ENCODE data around the gene CACNA1C. TPM values are rescaled to one million over a fixed set of nuclear protein-coding genes. Genes with fewer than 3 reads are reported as not detected.

CACNA1C gene
- total RNA-seq, 4 donors from 2014 or later, result 0.38 to 2.4 (median 1.4) TPM

DNA sequence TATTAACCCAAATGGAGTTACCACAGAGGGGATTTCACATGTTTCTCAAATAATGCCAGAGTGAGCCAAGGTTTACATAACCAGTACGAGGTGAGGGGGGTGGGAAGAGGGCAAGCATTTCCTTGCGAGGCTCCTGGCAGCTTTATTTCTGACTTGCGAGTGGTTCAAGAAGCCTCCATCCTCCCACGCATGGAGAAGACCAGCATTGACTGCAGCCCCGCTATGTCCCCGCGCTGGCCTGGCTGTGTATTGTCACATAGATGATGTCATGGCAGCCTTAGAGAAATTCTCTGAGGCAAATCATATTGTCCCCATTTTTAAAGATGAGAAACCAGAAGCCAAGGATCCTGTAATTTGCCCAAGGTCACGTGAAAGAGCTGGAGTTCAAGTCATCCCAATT is 188.2 kb downstream of the CACNA1C start:
- intact Hi-C loops (cut with DNase I; ENCODE audit: low total_unique reads), result no loop called here
- no peak for DNase-seq (ENCODE audit: low spot score in 2 of 2)
- no peak overlapping the region for H3K4me3 ChIP-seq (ENCODE audit: low read depth, poor library complexity, severe bottlenecking)
- 80 to 90% methylated on average over 8 of the region's 8 CpGs for WGBS, 2 donors
- TF ChIP-seq POLR2A (IDR thresholded peaks at IDR 0.05), result no peak
- TF ChIP-seq, protein P1, sequence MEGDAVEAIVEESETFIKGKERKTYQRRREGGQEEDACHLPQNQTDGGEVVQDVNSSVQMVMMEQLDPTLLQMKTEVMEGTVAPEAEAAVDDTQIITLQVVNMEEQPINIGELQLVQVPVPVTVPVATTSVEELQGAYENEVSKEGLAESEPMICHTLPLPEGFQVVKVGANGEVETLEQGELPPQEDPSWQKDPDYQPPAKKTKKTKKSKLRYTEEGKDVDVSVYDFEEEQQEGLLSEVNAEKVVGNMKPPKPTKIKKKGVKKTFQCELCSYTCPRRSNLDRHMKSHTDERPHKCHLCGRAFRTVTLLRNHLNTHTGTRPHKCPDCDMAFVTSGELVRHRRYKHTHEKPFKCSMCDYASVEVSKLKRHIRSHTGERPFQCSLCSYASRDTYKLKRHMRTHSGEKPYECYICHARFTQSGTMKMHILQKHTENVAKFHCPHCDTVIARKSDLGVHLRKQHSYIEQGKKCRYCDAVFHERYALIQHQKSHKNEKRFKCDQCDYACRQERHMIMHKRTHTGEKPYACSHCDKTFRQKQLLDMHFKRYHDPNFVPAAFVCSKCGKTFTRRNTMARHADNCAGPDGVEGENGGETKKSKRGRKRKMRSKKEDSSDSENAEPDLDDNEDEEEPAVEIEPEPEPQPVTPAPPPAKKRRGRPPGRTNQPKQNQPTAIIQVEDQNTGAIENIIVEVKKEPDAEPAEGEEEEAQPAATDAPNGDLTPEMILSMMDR (IDR thresholded peaks at IDR 0.05), result no peak

DNA sequence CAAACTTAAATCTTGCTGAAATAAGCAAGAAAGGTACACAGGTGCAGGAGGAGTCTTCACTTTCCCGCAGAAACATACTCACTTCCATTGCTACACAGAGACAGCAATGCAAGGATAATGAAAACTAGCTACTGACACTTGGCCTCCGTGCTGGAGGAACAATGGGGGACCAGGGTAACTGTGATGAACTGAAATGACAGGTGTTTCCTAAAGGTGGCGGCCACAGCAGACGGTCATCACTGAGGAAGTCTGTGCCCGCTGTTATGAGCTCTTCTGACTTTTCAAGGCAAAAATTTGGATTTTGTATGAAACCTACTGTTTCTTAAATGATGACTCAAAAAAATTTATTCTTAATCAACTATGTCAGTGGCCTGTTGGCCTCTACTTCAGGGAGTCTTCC is 189.4 kb downstream of the CACNA1C start:
- whole genome bisulfite sequencing, 2 donors, result 82 to 85% methylated on average over 5 of the region's 5 CpGs
- no peak for TF ChIP-seq POLR2A (IDR thresholded peaks at IDR 0.05)
- TF ChIP-seq, protein P1 (IDR thresholded peaks at IDR 0.05), result no peak

DNA sequence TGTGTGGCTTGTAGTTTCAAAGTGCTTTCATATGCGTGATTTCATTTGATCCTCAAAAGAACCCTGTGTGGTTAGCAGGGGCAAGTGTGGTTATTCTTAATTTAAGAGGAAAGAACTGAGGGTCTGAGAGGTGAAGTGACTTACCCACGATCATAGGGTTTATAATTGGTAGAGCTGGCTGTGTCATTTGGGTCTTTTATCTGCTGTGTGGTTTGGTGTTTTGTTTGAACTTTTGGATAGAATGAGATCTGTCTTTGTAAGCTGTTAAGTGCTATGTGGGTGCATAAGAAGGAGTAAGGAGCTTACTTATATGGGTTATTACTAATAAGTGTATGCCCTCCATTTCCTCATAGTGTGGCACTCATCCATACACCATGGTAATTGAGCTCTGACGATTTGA is 190.0 kb downstream of the CACNA1C start:
- no peak overlapping the region for H3K4me3 ChIP-seq (ENCODE audit: low read depth, poor library complexity, severe bottlenecking)
- intact Hi-C loops (cut with DNase I; ENCODE audit: low total_unique reads), result no loop called here
- TF ChIP-seq, protein P1 (IDR thresholded peaks at IDR 0.05), result no peak
- no peak for TF ChIP-seq POLR2A (IDR thresholded peaks at IDR 0.05)
- 86 to 92% methylated on average over 3 of the region's 3 CpGs for WGBS, 2 donors
- DNase-seq (ENCODE audit: low spot score in 2 of 2), result no peak

More for the DNA sequence above, 189.4 kb downstream of the CACNA1C start:
- H3K4me3 ChIP-seq (ENCODE audit: low read depth, poor library complexity, severe bottlenecking), result no peak overlapping the region
- intact Hi-C loops (cut with DNase I; ENCODE audit: low total_unique reads), result no loop called here
- DNase-seq (ENCODE audit: low spot score in 2 of 2), result no peak

DNA sequence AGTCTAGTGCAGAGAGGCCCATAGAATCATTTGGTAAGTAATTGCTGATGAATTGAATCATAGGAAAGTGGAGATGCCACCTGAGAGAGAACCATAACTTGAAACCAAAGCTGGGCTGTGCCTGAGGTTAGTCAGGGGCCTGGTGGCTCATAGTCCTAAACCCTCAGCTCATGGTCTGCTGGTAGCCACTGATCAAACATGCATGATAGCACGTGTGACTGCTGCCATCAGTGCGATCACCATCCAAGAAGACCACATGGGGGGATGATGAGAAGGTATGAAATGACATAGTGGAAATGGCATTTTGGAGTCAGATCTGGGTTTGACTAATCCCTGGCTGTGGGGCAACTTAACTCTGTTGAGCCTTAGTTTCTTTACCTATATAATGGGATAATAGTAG is 190.5 kb downstream of the CACNA1C start:
- intact Hi-C loops (cut with DNase I; ENCODE audit: low total_unique reads), result no loop called here
- DNase-seq (ENCODE audit: low spot score in 2 of 2), result no peak
- TF ChIP-seq, protein P1 (IDR thresholded peaks at IDR 0.05), result no peak
- TF ChIP-seq POLR2A (IDR thresholded peaks at IDR 0.05), result no peak
- WGBS, 2 donors, result 85 to 88% methylated on average over 2 of the region's 2 CpGs
- H3K4me3 ChIP-seq (ENCODE audit: low read depth, poor library complexity, severe bottlenecking), result no peak overlapping the region

DNA sequence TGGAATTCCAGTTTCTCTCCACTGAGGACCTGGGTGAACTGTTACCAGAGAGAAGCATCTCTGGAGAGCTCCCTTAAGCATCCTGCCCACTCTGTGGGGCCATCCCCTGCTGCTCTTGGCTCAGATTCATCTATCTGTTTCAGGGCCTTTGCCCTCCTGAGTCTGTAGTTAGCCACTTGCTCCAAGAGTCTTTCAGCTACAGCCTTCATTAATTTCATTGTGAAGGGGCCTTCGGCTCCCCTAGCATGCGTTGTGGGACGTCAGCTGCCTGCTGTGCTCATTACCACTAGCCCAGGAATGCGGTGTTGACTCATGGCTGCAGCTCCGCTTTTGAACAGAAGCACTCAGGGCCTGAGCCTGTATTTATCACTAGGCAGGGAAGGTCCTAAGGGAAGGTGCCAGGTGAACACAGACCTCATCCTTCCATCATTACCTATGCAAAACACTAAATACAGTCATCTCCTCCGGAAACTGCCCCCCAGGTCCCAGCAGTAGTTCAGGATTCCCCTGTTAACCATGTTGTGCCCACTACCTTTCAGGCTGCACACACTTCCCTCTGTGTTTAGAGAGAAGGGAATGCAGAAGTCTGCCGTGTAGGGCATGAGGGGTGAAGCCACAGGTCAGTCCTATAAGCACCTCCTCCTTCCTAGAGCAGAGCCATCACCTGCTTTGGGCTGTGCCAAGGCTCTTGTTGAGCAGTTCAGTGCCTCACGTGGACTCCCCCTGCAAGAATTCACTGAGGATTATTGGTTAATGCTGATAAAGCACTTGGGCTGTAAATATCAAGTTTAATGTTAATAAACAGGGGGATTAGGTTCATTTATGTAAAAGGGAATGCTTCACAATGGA is 191.4 kb downstream of the CACNA1C start:
- 76 to 79% methylated on average over 8 of the region's 8 CpGs for WGBS, 2 donors
- TF ChIP-seq POLR2A (IDR thresholded peaks at IDR 0.05), result no peak
- TF ChIP-seq, protein P1 (IDR thresholded peaks at IDR 0.05), result no peak
- intact Hi-C loops (cut with DNase I; ENCODE audit: low total_unique reads), result no loop called here

More for the DNA sequence above, 191.4 kb downstream of the CACNA1C start:
- H3K4me3 ChIP-seq (ENCODE audit: low read depth, poor library complexity, severe bottlenecking), result no peak overlapping the region
- DNase-seq (ENCODE audit: low spot score in 2 of 2), result no peak
